ENCODE results near the gene ANKS6. TPM values are rescaled to one million over a fixed set of nuclear protein-coding genes. Genes with fewer than 3 reads are reported as not detected.

ANKS6 gene
- total and polyA plus RNA-seq, 4 donors = 1.9 to 6.3 (median 2.9) TPM

DNA sequence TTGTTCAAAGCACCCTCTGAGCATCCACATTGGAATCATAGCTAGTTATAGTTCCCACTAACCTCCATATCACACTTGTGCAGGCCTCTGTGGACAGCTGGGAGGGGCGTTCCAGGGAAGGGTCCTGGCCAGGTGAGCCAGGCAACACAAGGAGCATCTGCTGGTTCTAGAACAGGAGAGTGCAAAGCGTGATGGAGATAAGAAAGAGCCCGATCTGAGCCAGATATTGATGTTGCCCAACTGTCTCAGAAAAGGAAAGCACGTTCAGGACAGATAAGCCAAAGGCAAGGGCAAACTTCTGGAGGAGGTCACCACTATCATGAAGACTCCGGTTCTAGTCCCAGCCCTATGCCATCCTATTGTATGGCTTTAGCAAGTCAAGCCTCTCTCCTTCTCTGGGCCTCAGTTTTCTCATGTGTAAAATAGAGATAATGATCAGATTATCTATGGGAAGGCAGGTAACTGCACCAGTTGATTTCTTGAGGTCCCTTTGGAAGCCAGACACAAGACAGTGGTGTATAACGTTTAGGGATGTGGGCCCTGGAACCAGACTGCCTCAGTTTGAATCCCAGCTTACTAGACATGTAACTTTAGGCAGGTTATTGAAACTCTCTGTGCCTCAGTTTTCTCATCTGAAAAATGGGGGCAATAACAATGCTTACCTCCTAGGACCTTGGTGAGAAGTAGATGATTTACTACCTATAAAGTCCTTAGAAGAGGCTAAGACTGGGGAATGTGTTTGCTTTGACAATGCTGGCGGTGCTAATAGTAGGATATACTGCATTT is 107.5 kb downstream of the ANKS6 start:
- H3K9me3 ChIP-seq (ENCODE audit: control insufficient read depth in 4 of 4, low read length in 3 of 4) = no peaks in the 10 kb centered on the region
- TF ChIP-seq, protein P1, sequence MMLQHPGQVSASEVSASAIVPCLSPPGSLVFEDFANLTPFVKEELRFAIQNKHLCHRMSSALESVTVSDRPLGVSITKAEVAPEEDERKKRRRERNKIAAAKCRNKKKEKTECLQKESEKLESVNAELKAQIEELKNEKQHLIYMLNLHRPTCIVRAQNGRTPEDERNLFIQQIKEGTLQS (IDR thresholded peaks at IDR 0.05) = no peak
- TF ChIP-seq HNF4G (IDR thresholded peaks at IDR 0.05) (no peak), GABPA (IDR thresholded peaks at IDR 0.05 in 1 of 2, conservative IDR thresholded peaks at IDR 0.05 in 1 of 2) (no peak), FOXA2 (IDR thresholded peaks at IDR 0.05) (no peak), RXRA (IDR thresholded peaks at IDR 0.05) (no peak), RAD21 (IDR thresholded peaks at IDR 0.05) (no peak), NR2F2 (IDR thresholded peaks at IDR 0.05) (no peak), SP1 (IDR thresholded peaks at IDR 0.05) (no peak), TAF1 (conservative IDR thresholded peaks at IDR 0.05) (no peak), FOXA1 (IDR thresholded peaks at IDR 0.05) (no peak)
- TF ChIP-seq, protein P2, sequence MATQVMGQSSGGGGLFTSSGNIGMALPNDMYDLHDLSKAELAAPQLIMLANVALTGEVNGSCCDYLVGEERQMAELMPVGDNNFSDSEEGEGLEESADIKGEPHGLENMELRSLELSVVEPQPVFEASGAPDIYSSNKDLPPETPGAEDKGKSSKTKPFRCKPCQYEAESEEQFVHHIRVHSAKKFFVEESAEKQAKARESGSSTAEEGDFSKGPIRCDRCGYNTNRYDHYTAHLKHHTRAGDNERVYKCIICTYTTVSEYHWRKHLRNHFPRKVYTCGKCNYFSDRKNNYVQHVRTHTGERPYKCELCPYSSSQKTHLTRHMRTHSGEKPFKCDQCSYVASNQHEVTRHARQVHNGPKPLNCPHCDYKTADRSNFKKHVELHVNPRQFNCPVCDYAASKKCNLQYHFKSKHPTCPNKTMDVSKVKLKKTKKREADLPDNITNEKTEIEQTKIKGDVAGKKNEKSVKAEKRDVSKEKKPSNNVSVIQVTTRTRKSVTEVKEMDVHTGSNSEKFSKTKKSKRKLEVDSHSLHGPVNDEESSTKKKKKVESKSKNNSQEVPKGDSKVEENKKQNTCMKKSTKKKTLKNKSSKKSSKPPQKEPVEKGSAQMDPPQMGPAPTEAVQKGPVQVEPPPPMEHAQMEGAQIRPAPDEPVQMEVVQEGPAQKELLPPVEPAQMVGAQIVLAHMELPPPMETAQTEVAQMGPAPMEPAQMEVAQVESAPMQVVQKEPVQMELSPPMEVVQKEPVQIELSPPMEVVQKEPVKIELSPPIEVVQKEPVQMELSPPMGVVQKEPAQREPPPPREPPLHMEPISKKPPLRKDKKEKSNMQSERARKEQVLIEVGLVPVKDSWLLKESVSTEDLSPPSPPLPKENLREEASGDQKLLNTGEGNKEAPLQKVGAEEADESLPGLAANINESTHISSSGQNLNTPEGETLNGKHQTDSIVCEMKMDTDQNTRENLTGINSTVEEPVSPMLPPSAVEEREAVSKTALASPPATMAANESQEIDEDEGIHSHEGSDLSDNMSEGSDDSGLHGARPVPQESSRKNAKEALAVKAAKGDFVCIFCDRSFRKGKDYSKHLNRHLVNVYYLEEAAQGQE (IDR thresholded peaks at IDR 0.05) = no peak

DNA sequence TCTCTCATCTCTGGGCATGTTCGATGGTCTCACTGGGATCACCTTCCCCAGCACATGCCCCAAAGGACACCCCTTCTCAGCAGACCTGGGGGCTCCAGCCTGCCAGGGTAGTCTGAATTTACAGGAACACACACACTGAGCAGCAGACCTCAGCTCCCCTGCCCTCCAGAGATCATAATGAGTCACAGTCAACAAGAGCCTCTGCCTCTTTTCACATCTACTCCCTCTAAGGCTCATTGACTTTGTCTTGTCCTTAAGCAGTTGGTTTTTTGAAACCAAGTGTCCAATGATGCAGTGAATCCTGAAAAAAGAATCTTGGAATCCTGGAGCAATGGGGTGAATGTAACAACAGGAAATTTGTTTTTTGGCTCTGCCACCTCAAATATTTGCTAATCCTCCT is 108.4 kb downstream of the ANKS6 start:
- no peak for DNase-seq (ENCODE audit: low spot score)
- 98% methylated on average over 1 of the region's 1 CpG for WGBS
- Histone ChIP-seq H3K9me3 (ENCODE audit: control insufficient read depth in 4 of 4, low read length in 3 of 4) (no peaks in the 10 kb centered on the region), H3K27ac (ENCODE audit: low read depth in 1 of 2, low read length in 2 of 2) (no peak overlapping the region), H3K27me3 (ENCODE audit: control insufficient read depth in 4 of 4, insufficient read depth in 4 of 4, low read length in 3 of 4) (no peaks in the 10 kb centered on the region), H3K36me3 (ENCODE audit: control insufficient read depth in 4 of 4, insufficient read depth in 3 of 4, low read depth in 1 of 4, low read length in 3 of 4) (no peaks in the 10 kb centered on the region), H3K9ac (ENCODE audit: low read depth in 1 of 2, low read length in 2 of 2) (no peak overlapping the region), H3K4me1 (ENCODE audit: control insufficient read depth in 4 of 4, insufficient read depth in 4 of 4, low read length in 3 of 4) (no peaks in the 10 kb centered on the region), H3K4me3 (ENCODE audit: low read depth in 1 of 3, low read length in 3 of 3) (no peak overlapping the region)
- TF ChIP-seq FOXA2 (IDR thresholded peaks at IDR 0.05) = no peak
- TF ChIP-seq, protein P2 (IDR thresholded peaks at IDR 0.05) = no peak
- TF ChIP-seq HNF4G (IDR thresholded peaks at IDR 0.05) = no peak
- TF ChIP-seq EGR1 (IDR thresholded peaks at IDR 0.05; ENCODE audit: low read depth in 2 of 2) = no peak
- TF ChIP-seq JUND (IDR thresholded peaks at IDR 0.05) = no peak
- no peak for TF ChIP-seq GABPA (IDR thresholded peaks at IDR 0.05 in 1 of 2, conservative IDR thresholded peaks at IDR 0.05 in 1 of 2)
- TF ChIP-seq, protein P1 (IDR thresholded peaks at IDR 0.05) = no peak
- TF ChIP-seq TAF1 (conservative IDR thresholded peaks at IDR 0.05) = no peak

More for the DNA sequence above, 107.5 kb downstream of the ANKS6 start:
- WGBS = 84% methylated on average over 7 of the region's 7 CpGs
- H3K27me3 ChIP-seq (ENCODE audit: control insufficient read depth in 4 of 4, insufficient read depth in 4 of 4, low read length in 3 of 4) = no peaks in the 10 kb centered on the region
- H3K4me3 ChIP-seq (ENCODE audit: low read depth in 1 of 3, low read length in 3 of 3) = no peak overlapping the region
- no peak overlapping the region for H3K27ac ChIP-seq (ENCODE audit: low read depth in 1 of 2, low read length in 2 of 2)
- H3K36me3 ChIP-seq (ENCODE audit: control insufficient read depth in 4 of 4, insufficient read depth in 3 of 4, low read depth in 1 of 4, low read length in 3 of 4) = no peaks in the 10 kb centered on the region
- H3K9ac ChIP-seq (ENCODE audit: low read depth in 1 of 2, low read length in 2 of 2) = no peak overlapping the region
- H3K4me1 ChIP-seq (ENCODE audit: control insufficient read depth in 4 of 4, insufficient read depth in 4 of 4, low read length in 3 of 4) = no peaks in the 10 kb centered on the region
- no peak for DNase-seq (ENCODE audit: low spot score)
